Heart left ventricle (tissue), 13 donors: Measurements from ENCODE around the gene ACAD11.

ENCODE experiments used
- POLR2A ChIP-seq, 2 donors: fragments of 450-650 bp; IDR thresholded peaks; one replicate each; pipeline ENCODE4 v1.6.1; 2017; ENCODE audit warnings: antibody characterized with exemption in 2 of 2, mild to moderate bottlenecking in 2 of 2, moderate library complexity in 2 of 2
- TF ChIP-seq, protein P1 (sequence below), 12 donors: fragments of 200-600 bp; sonication (generic) in 4 of 12; IDR thresholded peaks; one replicate each; pipeline versions ENCODE4 v1.5.0 to v1.8.0; 2018 to 2022; ENCODE audit warnings: antibody characterized with exemption in 12 of 12, mild to moderate bottlenecking in 5 of 12
- donor health status: ischemic (EF 13 %, LVEDD 7.1; RV severe dilation, severe dysfunction).
- donor health status: DM: no; HTN: yes; CAD: no.
- donor health status: DM: no; HTN: no; CAD: no.
- donor health status: ischemic (EF 25% LVEDD 6.9; RV normal size, moderate dysfunction).
- donor health status: ischemic (EF 25% LVEDD 5.7; RV mildly dilated, moderate dysfunction).
- donor health status: ischemic (EF 35%, LVEDD 5.7; RV mildly dilated, moderate dysfunction).
- donor health status: nonischemic (EF 11% LVEDD 7.7; RV severe dilation, severe dysfunction).
- donor health status: DM: yes; HTN: yes; CAD: no.
- donor health status: PGD.
- donor health status: ischemic (EF 29% LVEDD 5.4; RV normal size, mild dysfunction).
- donor health status: nonischemic (EF 23%, LVEDD 6.1; RV moderate dilation, normal function).

DNA sequence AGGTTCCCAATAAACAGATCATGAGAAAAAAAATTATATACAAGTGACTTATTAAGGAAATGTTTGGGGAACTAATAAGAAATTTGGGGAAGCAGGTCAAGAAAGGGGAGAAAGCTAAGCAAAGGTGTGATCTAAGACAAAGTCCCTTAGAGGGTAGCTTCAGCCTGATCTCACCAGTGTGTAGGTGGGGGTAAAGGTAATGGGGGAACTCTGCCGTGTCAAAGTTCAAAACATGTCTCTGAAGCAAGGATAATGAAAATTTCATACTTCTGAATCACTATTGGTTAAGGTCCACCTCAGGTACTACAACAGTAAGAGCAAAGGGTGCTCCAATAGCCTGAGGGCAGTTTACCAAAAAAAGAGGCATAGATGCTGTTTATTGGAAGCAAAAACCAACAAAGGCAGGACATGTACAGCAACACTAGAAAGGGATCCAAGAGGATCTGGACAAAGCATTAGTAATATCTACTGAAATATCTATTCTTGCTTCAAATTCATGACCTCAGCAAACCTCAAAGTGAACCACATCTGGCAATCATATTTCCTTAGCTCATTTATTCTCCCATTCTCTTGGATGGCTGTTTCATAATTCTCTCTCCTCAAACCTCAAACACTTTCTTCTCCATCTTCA, 6.9 kb downstream of the ACAD11 start:
- TF ChIP-seq, protein P1, sequence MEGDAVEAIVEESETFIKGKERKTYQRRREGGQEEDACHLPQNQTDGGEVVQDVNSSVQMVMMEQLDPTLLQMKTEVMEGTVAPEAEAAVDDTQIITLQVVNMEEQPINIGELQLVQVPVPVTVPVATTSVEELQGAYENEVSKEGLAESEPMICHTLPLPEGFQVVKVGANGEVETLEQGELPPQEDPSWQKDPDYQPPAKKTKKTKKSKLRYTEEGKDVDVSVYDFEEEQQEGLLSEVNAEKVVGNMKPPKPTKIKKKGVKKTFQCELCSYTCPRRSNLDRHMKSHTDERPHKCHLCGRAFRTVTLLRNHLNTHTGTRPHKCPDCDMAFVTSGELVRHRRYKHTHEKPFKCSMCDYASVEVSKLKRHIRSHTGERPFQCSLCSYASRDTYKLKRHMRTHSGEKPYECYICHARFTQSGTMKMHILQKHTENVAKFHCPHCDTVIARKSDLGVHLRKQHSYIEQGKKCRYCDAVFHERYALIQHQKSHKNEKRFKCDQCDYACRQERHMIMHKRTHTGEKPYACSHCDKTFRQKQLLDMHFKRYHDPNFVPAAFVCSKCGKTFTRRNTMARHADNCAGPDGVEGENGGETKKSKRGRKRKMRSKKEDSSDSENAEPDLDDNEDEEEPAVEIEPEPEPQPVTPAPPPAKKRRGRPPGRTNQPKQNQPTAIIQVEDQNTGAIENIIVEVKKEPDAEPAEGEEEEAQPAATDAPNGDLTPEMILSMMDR (IDR thresholded peaks at IDR 0.05): no peak
- TF ChIP-seq POLR2A (IDR thresholded peaks at IDR 0.05): no peak
